GM20431 (cell line): Measurements from ENCODE around the gene FMO4.
"Not testable (repeated sequence)": the region's sequence is repeated elsewhere in the genome, so short reads cannot be mapped to it uniquely, and the experiment has no call there.

Experiments
- in situ Hi-C: fragments of 300-500 bp; cut with MseI, MboI; formaldehyde crosslinking; loops from one replicate; pipeline ENCODE4 v1.15.0; 2020; ENCODE audit warnings: low sequenced_read_pairs; ENCODE audit not compliant: unreplicated experiment

The FMO4 gene

DNA sequence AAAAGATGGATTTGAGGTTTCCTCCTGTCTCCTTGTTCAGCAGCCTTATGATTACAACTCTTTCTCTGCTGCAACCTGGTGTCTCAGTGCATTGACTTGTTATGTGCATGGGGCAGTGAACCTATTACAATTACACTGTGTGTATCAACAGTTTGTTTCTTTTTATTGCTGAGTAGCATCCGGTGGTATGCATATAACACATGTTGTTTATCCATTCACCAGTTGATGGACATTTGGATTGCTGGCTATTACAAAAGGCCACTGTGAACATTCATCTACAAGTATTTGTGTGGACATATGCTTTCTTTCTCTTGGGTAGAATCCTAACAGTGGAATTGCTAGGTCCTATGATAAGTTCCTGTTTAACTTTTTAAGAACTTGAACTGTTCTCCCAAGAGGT is 65.9 kb downstream of the FMO4 start:
- in situ Hi-C loops: no loop called here

- in situ Hi-C loops: no loop called here
Measured at GRCh38 chr1:171381866-171382210, 67.9 kb downstream of the FMO4 start.

DNA sequence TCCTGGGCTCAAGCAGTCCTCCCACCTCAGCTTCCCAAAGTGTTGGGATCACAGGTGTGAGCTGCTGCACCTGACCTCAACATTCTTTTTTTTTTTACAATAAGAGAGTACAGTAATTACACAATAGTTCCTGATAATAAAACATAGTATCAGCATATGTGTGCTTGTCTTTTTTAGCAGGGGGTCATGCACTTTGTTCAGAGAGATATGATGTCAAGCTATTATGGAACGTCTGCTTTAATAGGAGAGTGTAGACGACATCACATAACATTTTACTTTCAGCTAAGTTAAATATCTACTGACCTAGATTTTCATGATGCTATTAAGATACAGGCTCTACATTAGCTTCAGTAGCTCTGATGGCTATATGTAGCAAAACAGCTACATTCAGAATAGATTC is 70.5 kb downstream of the FMO4 start:
- in situ Hi-C loops: no loop called here

- in situ Hi-C loops: no loop called here
Measured at GRCh38 chr1:171389171-171389570, 75.2 kb downstream of the FMO4 start.

- in situ Hi-C loops: not testable (repeated sequence)
Measured at GRCh38 chr1:171390740-171391139, 76.8 kb downstream of the FMO4 start.
